Articular chondrocyte of knee joint (primary cell): ENCODE data around the gene SHISAL2B. TPM values are rescaled to one million over a fixed set of nuclear protein-coding genes. Genes with fewer than 3 reads are reported as not detected.

ENCODE experiments used
- total RNA-seq: library from RNA; depleted of rRNA; stranded (reverse); fragments of >200 nt; gene quantifications from 2 replicates; pipeline ENCODE4 v1.2.3, GENCODE V29; 2012

SHISAL2B gene
- total RNA-seq = not detected in 2 replicates

GRCh38 chr5:64690417-64691151, at the start of gene SHISAL2B:
Gene SHISAL2B, plus strand, starts transcription at chr5:64690503. Its CDS starts 121 bp downstream, at chr5:64690624.

Other genes with a start within 250 kb of the SHISAL2B start
- gene RGS7BP, start 184.5 kb upstream of the SHISAL2B start, total RNA-seq = under 0.01 TPM in 1 of 2 replicates, not detected in the other
- 15.4 and 17.7 TPM in 2 replicates for gene SREK1IP1, start 78.2 kb downstream of the SHISAL2B start, total RNA-seq
- 19.9 and 22.3 TPM in 2 replicates for gene CWC27, start 78.4 kb downstream of the SHISAL2B start, total RNA-seq